Spleen (tissue), 7 donors: ENCODE data around the gene JRKL.

Source experiments
- CTCF ChIP-seq, 11 experiments: fragments of 200-600 bp in 7 of 11; fragments of 450-650 bp in 4 of 11; sonication (generic) in 4 of 11; IDR thresholded peaks in 8 of 11; conservative IDR thresholded peaks in 3 of 11; 1 replicate in 7 of 11; 2 replicates in 4 of 11; pipeline versions ENCODE4 v1.4.0 to v1.8.0; 2016 to 2021; ENCODE audit warnings: antibody characterized with exemption in 11 of 11, inconsistent platforms in 4 of 11, mild to moderate bottlenecking in 1 of 11
- POLR2A ChIP-seq, 3 donors: fragments of 450-650 bp; IDR thresholded peaks; one replicate each; pipeline ENCODE4 v1.5.1; 2017; ENCODE audit warnings: antibody characterized with exemption in 3 of 3, mild to moderate bottlenecking in 1 of 3
- POLR2AphosphoS5 ChIP-seq, 3 donors: sonication (generic); formaldehyde crosslinking; IDR thresholded peaks; one replicate each; pipeline ENCODE4 v1.5.1; 2017; ENCODE audit warnings: antibody characterized with exemption in 3 of 3
- donor health status: DM: no; HTN: no; CAD: no; lungs with moderate emphysema.
- donor health status: DM: no; HTN: no; CAD: no.
- donor health status: DM: no; HTN: no; CAD: no.

- TF ChIP-seq POLR2A (IDR thresholded peaks at IDR 0.05) (peak; percentile 31 to 74 (median 73)), CTCF (IDR thresholded peaks at IDR 0.05 in 8 of 11, conservative IDR thresholded peaks at IDR 0.05 in 3 of 11) (peak in 5 of 11 experiments; percentile 22 to 42 (median 34)), POLR2AphosphoS5 (IDR thresholded peaks at IDR 0.05) (peak; percentile 96 to 98 (median 97))
Measured at GRCh38 chr11:96389720-96390487, at the start of gene JRKL, which contains the start of gene CCDC82.
